Measurements from ENCODE around the gene TMEM30A. TPM values are rescaled to one million over a fixed set of nuclear protein-coding genes. Genes with fewer than 3 reads are reported as not detected.

TMEM30A gene
- total RNA-seq, 1 donor from 2014 or later, result 44.5 TPM

DNA sequence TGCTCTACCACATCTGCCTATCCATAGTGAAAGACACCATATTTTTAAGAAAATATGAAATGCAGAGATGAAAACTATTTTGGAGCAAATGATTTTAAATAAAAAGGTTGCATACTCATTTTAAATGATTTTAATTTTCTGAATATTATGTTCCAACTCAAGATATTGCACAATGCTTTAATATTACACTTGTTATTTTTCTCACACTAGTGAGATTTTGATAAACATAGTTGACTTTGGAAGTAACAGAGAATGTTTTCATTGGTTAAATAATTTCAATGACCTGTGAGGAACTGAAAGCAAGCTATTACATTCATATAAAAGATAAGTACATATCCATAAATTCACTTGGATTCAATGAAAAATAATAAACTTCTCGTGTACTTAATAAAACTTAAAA is 7.2 kb upstream of the TMEM30A start:
- Mint-ChIP-seq H3K27me3 (ENCODE audit: low read depth) (no peaks in the 10 kb centered on the region), H3K4me3 (no peak overlapping the region), H3K36me3 (ENCODE audit: low read depth) (no peaks in the 10 kb centered on the region), H3K9me3 (no peaks in the 10 kb centered on the region), H3K4me1 (peaks cover 26% of the 10 kb centered on the region), H3K27ac (ENCODE audit: unreplicated experiment) (no peak overlapping the region)
- no peak for DNase-seq (ENCODE audit: low read depth, low spot score)
- TF ChIP-seq, protein P1, sequence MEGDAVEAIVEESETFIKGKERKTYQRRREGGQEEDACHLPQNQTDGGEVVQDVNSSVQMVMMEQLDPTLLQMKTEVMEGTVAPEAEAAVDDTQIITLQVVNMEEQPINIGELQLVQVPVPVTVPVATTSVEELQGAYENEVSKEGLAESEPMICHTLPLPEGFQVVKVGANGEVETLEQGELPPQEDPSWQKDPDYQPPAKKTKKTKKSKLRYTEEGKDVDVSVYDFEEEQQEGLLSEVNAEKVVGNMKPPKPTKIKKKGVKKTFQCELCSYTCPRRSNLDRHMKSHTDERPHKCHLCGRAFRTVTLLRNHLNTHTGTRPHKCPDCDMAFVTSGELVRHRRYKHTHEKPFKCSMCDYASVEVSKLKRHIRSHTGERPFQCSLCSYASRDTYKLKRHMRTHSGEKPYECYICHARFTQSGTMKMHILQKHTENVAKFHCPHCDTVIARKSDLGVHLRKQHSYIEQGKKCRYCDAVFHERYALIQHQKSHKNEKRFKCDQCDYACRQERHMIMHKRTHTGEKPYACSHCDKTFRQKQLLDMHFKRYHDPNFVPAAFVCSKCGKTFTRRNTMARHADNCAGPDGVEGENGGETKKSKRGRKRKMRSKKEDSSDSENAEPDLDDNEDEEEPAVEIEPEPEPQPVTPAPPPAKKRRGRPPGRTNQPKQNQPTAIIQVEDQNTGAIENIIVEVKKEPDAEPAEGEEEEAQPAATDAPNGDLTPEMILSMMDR (conservative IDR thresholded peaks at IDR 0.05), result no peak

DNA sequence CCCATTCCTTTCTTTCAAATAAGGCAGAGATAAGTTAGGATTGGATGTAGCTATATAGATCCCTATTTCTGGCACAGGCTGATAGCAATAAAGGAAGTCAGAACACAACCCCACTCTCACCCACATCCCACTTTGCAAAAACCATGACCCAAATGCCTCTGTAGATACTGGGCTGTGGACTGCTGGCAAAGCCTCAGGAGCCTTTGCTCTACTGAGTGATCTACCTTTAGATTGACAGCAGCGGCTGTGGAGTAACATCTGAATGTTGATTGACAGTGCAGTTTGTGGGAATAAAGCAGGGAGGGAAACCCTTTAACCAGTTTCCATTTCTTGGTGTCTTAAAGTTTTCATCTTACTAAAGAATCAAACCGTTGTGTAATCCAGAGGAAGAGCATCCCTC is 6.7 kb upstream of the TMEM30A start:
- TF ChIP-seq, protein P1 (conservative IDR thresholded peaks at IDR 0.05), result no peak
- H3K36me3 Mint-ChIP-seq (ENCODE audit: low read depth), result no peaks in the 10 kb centered on the region
- no peaks in the 10 kb centered on the region for H3K9me3 Mint-ChIP-seq
- H3K4me3 Mint-ChIP-seq, result no peak overlapping the region
- no peak overlapping the region for H3K27ac Mint-ChIP-seq (ENCODE audit: unreplicated experiment)
- H3K4me1 Mint-ChIP-seq, result peaks cover 27% of the 10 kb centered on the region
- DNase-seq (ENCODE audit: low read depth, low spot score), result no peak
- no peaks in the 10 kb centered on the region for H3K27me3 Mint-ChIP-seq (ENCODE audit: low read depth)

DNA sequence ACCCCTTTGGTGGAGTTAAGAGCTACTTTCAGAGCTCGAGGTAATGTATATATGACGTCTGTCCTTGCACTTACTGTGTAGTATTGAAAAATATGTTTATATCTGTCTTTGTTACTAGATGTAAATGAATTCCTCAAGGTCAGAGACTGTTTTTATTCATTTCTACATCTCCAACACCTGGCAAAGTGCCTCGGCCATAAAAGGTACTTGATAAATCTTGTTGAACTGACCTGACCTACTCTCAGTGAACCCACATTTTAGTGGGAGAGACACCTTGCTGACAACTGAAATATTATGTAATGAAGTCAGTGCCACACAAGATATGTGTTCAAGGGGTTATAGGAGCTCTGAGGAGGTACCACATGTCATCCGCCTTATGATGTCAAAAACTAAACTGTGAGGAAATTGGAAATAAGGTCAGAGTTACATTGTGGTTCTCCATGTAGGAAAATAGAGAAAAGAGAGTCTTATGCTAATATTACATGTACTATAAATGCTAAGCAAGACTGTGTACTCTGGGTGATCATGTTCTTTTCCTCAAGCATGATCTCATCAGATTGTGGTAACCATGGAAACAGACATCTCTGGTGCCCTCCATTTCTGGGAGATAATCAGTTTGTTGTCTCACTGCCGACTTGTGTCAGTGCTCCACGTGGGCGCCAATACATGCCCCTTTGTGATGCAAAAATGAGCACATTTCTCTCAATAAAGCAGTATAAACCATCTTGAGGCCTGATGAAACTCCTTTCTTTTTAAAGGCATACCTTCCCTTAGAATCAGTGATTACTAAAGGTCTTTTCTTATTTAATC is 5.7 kb upstream of the TMEM30A start:
- H3K27me3 Mint-ChIP-seq (ENCODE audit: low read depth), result no peaks in the 10 kb centered on the region
- H3K9me3 Mint-ChIP-seq, result no peaks in the 10 kb centered on the region
- peak overlapping the region; percentile 77 for H3K4me3 Mint-ChIP-seq
- peaks cover 30% of the 10 kb centered on the region for H3K4me1 Mint-ChIP-seq
- TF ChIP-seq, protein P1 (conservative IDR thresholded peaks at IDR 0.05), result no peak
- H3K27ac Mint-ChIP-seq (ENCODE audit: unreplicated experiment), result no peak overlapping the region
- no peak for DNase-seq (ENCODE audit: low read depth, low spot score)
- no peaks in the 10 kb centered on the region for H3K36me3 Mint-ChIP-seq (ENCODE audit: low read depth)

DNA sequence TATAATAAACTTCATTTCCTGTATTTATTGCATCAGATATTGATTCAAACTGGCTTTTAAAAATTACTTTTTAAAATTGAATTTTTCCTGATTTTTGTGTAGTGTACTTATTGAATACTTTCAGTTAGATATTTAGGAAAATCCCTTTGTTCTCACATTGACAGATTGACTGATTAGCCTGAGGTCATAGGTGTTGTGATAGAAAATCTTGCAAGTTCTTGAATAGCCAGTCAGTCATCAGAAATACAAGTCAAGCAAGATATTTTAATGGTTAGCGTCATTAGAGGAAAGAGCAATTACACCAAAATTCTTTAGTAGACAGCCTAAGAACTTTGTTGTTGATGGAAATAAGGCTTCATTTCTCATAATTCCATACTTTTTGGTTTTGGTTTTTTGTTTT is 3.4 kb upstream of the TMEM30A start:
- Mint-ChIP-seq H3K9me3 (no peaks in the 10 kb centered on the region), H3K36me3 (ENCODE audit: low read depth) (no peaks in the 10 kb centered on the region), H3K27ac (ENCODE audit: unreplicated experiment) (no peak overlapping the region), H3K27me3 (ENCODE audit: low read depth) (no peaks in the 10 kb centered on the region), H3K4me1 (peaks cover 30% of the 10 kb centered on the region), H3K4me3 (no peak overlapping the region)
- TF ChIP-seq, protein P1 (conservative IDR thresholded peaks at IDR 0.05), result no peak
- no peak for DNase-seq (ENCODE audit: low read depth, low spot score)

DNA sequence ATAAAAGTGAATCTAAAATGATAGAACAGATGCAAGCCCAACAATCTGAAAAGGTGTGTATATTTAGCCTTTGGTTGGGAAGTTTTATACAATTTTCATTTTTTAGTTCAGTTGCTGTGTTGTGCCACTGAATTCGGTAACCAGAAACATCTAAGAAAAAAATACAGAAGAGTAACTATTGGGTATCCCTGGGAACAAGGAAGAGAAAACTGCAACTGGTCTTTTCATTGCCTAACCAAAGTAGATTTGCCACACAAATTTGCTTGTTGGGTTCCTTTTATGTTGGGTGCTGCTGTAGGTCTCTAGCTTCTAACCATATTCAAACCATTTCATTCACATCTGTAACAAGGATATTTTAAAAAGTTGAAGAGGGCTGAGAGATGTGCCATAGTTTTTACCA is 2.8 kb upstream of the TMEM30A start:
- Mint-ChIP-seq H3K36me3 (ENCODE audit: low read depth) (no peaks in the 10 kb centered on the region), H3K9me3 (no peaks in the 10 kb centered on the region), H3K27ac (ENCODE audit: unreplicated experiment) (no peak overlapping the region), H3K27me3 (ENCODE audit: low read depth) (no peaks in the 10 kb centered on the region), H3K4me3 (no peak overlapping the region), H3K4me1 (peaks cover 33% of the 10 kb centered on the region)
- no peak for DNase-seq (ENCODE audit: low read depth, low spot score)
- TF ChIP-seq, protein P1 (conservative IDR thresholded peaks at IDR 0.05), result no peak
